NCI-H2171 treated with DMSO at 0.1 percent for 48 hours (cell line): ENCODE measurements around the gene CLIP2.
"Not testable (repeated sequence)": the region's sequence is repeated elsewhere in the genome, so short reads cannot be mapped to it uniquely, and the experiment has no call there.

ENCODE experiments used
- DNase-seq: peaks from one replicate; lab custom pipeline; 2025; lab: John Stamatoyannopoulos, UW

The CLIP2 gene

GRCh38 chr7:74371381-74372341 lies 82.5 kb downstream of the CLIP2 start:
- peak; percentile 58 for DNase-seq

DNA sequence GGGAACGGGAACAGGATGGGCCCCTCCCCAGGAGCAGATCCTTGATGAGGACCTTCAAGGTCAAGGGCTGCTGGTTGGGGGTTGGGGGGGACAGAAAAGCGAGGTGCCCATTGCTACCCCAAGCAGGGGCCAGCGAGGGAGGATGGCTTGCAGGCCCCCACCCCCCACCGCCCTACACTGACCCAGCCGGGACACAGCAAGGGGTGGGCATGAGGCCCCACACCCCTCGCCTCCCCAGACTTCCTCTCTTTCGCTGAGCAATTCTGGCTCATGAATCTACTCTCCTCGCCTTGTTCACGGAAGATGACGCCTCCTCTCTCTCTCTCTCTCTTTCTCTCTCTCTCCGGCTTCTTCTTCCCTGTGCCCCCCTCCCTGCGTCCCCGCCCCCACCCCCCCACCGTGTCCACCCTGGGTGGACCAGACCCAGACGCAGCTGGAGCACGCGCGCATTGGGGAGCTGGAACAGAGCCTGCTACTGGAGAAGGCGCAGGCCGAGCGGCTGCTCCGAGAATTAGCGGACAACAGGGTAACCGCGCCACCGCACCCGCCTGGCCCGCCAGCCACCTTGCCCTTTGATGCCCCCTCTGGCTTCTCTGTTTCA lies 83.4 kb downstream of the CLIP2 start:
- DNase-seq, result no peak

- DNase-seq, result no peak
Measured at GRCh38 chr7:74373536-74373935, 84.3 kb downstream of the CLIP2 start.

DNA sequence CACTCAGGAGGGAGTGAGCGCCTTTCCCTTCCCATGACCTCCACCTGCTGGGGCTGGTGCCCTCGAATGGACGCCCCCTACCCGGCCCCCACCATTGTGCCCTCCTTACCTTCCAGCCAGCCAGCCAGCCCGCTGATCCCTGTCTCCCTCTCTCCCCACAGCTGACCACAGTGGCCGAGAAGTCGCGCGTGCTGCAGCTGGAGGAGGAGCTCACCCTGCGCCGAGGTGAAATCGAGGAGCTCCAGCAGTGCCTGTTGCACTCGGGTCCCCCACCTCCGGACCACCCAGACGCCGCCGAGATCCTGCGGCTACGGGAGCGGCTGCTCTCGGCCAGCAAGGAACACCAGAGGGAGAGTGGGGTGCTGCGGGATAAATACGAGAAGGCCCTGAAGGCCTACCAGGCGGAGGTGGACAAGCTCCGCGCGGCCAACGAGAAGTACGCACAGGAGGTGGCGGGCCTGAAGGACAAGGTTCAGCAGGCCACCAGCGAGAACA lies 86.6 kb downstream of the CLIP2 start:
- DNase-seq, result no peak

DNA sequence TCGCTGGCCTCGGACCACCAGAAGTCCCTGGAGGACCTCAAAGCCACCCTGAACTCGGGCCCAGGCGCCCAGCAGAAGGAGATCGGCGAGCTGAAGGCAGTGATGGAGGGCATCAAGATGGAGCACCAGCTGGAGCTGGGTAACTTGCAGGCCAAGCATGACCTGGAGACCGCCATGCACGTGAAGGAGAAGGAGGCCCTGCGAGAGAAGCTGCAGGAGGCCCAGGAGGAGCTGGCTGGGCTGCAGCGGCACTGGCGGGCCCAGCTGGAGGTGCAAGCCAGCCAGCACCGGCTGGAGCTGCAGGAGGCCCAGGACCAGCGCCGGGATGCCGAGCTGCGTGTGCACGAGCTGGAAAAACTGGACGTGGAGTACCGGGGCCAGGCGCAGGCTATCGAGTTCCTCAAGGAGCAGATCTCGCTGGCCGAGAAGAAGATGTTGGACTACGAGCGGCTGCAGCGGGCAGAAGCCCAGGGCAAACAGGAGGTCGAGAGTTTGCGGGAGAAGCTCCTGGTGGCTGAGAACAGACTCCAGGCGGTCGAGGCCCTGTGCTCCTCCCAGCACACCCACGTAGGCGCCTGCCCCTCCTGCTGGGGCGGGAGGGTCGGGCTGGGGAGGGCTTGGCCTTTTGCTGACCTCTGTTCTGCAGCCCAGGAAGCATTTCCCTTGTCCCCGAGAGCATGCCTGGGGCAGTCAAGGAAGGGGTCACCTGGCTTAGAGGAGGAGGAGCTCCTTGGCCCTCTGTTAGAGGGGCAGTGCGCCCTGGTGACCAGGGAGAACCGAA lies 87.2 kb downstream of the CLIP2 start:
- DNase-seq, result no peak

- DNase-seq, result no peak
Measured at GRCh38 chr7:74379938-74380337, 90.7 kb downstream of the CLIP2 start.

- DNase-seq, result no peak
Measured at GRCh38 chr7:74380720-74381119, 91.5 kb downstream of the CLIP2 start.

- not testable (repeated sequence) for DNase-seq
Measured at GRCh38 chr7:74384086-74384485, 94.9 kb downstream of the CLIP2 start.

GRCh38 chr7:74384854-74385253 lies 95.6 kb downstream of the CLIP2 start:
- DNase-seq, result not testable (repeated sequence)

GRCh38 chr7:74387606-74388005 lies 98.4 kb downstream of the CLIP2 start:
- DNase-seq, result peak; percentile 17

- DNase-seq, result no peak
Measured at GRCh38 chr7:74388880-74389415, 99.7 kb downstream of the CLIP2 start.

DNA sequence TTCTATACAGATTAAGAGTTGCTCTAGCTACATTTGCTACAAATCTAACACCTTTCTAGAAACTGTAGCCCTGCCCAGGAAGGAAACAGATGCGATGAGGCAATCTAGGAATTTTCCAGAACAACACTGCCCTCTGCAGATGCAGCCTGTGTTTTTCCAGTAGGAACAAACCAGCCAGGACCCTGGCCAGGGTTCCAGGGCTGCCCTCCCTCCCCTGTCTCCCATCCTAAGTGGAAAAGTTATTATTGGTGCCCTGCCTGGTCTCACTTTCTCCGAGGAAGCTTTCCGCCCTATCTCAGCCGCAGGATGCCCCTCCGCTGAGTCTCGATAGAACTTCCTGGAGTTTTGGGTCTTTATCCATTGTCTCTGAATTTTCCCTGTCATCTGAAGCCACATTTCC lies 104.5 kb downstream of the CLIP2 start:
- DNase-seq, result peak; percentile 8

DNA sequence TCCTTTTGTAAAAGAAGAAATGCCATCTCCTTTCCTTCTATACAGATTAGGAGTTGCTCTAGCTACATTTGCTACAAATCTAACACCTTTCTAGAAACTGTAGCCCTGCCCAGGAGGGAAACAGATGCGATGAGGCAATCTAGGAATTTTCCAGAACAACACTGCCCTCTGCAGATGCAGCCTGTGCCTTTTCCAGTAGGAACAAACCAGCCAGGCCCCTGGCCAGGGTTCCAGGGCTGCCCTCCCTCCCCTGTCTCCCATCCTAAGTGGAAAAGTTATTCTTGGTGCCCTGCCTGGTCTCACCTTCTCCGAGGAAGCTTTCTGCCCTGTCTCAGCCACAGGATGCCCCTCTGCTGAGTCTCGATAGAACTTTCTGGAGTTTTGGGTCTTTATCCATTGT lies 105.4 kb downstream of the CLIP2 start:
- DNase-seq, result not testable (repeated sequence)

- no peak for DNase-seq
Measured at GRCh38 chr7:74395745-74396311, 106.6 kb downstream of the CLIP2 start.

- no peak for DNase-seq
Measured at GRCh38 chr7:74396993-74397392, 107.8 kb downstream of the CLIP2 start.

GRCh38 chr7:74398426-74398825 lies 109.2 kb downstream of the CLIP2 start:
- DNase-seq, result no peak

DNA sequence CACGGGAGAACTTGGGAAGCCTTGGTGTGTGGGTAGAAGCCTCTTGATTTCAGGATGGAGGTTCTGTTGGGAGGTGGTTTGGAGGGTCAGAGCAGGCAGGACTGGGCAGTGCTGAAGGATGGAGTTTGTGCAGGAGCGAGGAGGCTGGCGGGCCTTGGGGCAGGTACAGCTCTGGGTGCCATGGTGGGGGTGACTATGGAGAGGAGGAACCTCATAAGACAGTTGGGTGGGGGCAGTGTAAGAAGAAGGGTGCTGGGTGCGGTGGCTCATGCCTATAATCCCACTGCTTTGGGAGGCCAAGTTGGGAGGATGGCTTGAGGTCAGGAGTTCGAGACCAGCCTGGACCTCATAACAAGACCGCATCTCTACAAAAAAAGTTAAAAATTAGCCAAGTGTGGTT lies 109.8 kb downstream of the CLIP2 start:
- no peak for DNase-seq

DNA sequence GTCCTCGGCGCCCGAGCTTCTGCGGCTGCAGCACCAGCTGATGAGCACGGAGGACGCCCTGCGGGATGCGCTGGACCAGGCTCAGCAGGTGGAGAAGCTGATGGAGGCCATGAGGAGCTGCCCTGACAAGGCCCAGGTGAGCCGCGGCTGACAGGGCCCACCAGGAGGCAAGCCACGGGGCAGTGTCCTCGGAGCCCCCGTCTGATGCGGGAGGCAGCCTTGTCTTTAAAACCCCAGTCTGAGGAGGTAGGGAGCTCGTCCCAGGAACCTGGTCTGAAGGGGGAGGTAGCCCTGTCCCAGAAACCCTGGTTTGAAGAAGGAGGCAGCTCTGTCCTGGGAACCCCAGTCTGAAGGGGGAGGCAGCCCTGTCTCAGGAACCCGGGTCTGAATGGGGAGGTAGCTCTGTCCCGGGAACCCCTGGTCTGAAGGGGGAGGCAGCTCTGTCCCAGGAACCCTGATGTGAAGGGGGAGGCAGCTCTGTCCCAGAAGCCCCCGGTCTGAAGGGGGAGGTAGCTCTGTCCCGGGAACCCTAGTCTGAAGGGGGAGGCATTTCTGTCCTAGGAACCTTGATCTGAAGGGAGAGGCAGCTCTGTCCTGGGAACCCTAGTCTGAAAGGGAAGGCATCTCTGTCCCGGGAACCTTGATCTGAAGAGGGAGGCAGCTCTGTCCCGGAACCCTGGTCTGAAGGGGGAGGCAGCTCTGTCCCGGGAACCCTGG lies 111.4 kb downstream of the CLIP2 start:
- no peak for DNase-seq

GRCh38 chr7:74401137-74401859 lies 112.1 kb downstream of the CLIP2 start:
- peak; percentile 63 for DNase-seq

- DNase-seq, result not testable (repeated sequence)
Measured at GRCh38 chr7:74402668-74403067, 113.5 kb downstream of the CLIP2 start.
